CD4-positive, CD25-positive, alpha-beta regulatory T cell (primary cell): Measurements from ENCODE around the gene ZNRD2. TPM values are rescaled to one million over a fixed set of nuclear protein-coding genes. Genes with fewer than 3 reads are reported as not detected.

Experiments
- ATAC-seq, 2 donors: fragments of 150-1000 bp; cut with Tn5 transposase; one replicate each; pipeline ENCODE4 v1.10.0; 2021; ENCODE audit warnings: low read depth in 2 of 2, moderate number of reproducible peaks in 2 of 2, moderate library complexity in 1 of 2
- DNase-seq, 3 donors: peaks; one replicate each; pipeline versions ENCODE4 v3.0.0 to v3.0.0-alpha.2; 2012 to 2022; ENCODE audit warnings: mixed read lengths in 1 of 3
- H3K27ac ChIP-seq: one replicate; pipeline ENCODE4 v1.7.0; 2013; ENCODE audit warnings: mild to moderate bottlenecking, low read length; ENCODE audit not compliant: insufficient read depth, poor library complexity, severe bottlenecking
- H3K27me3 ChIP-seq: one replicate; pipeline ENCODE4 v1.7.0; 2013; ENCODE audit warnings: low read length; ENCODE audit not compliant: control insufficient read depth, insufficient read depth
- H3K36me3 ChIP-seq: one replicate; pipeline ENCODE4 v1.7.0; 2013; ENCODE audit warnings: mild to moderate bottlenecking, low read length, moderate library complexity; ENCODE audit not compliant: control insufficient read depth, insufficient read depth
- H3K4me1 ChIP-seq: 2 replicates; pipeline ENCODE4 v1.7.0; 2013; ENCODE audit warnings: mild to moderate bottlenecking, low read length; ENCODE audit not compliant: insufficient read depth, control insufficient read depth, poor library complexity, severe bottlenecking
- H3K4me3 ChIP-seq: one replicate; pipeline ENCODE4 v1.7.0; 2013; ENCODE audit warnings: low read depth, mild to moderate bottlenecking, low read length, moderate library complexity
- H3K9me3 ChIP-seq, 2 experiments: 1 replicate in 1 of 2; 2 replicates in 1 of 2; pipeline ENCODE4 v1.7.0; 2013; ENCODE audit warnings: low read length in 2 of 2, mild to moderate bottlenecking in 1 of 2, moderate library complexity in 1 of 2; ENCODE audit not compliant: control insufficient read depth in 2 of 2
- H3K27ac Mint-ChIP-seq, 3 donors: one replicate each; pipeline ENCODE4 v1.8.0; 2020 to 2022; ENCODE audit warnings: mild to moderate bottlenecking in 3 of 3, mixed read lengths in 3 of 3, moderate library complexity in 2 of 3
- H3K27me3 Mint-ChIP-seq: one replicate; pipeline ENCODE4 v1.8.0; 2022; ENCODE audit warnings: mild to moderate bottlenecking, mixed read lengths
- H3K36me3 Mint-ChIP-seq: one replicate; pipeline ENCODE4 v1.8.0; 2020; ENCODE audit warnings: mixed read lengths
- H3K4me1 Mint-ChIP-seq, 4 donors: one replicate each; pipeline ENCODE4 v1.8.0; 2020 to 2022; ENCODE audit warnings: mixed read lengths in 4 of 4, mild to moderate bottlenecking in 1 of 4
- H3K4me3 Mint-ChIP-seq, 4 donors: one replicate each; pipeline ENCODE4 v1.8.0; 2020 to 2022; ENCODE audit warnings: mild to moderate bottlenecking in 4 of 4, mixed read lengths in 4 of 4, moderate library complexity in 3 of 4
- H3K9me3 Mint-ChIP-seq, 7 donors: one replicate each; pipeline ENCODE4 v1.8.0; 2020 to 2022; ENCODE audit warnings: mixed read lengths in 7 of 7, mild to moderate bottlenecking in 3 of 7, moderate library complexity in 2 of 7
- polyA plus RNA-seq, 4 donors: library from polyadenylated mRNA; unstranded; fragments of 300-500 nt; fragmentation: Illumina TruSeq; gene quantifications; one replicate each; pipeline ENCODE4 v1.2.3, GENCODE V29; 2021
- total RNA-seq: library from RNA; stranded (reverse); gene quantifications from one replicate; pipeline ENCODE4 v1.2.3, GENCODE V29; 2022

The ZNRD2 gene
- total and polyA plus RNA-seq, 5 donors from 2014 or later: 34.6 to 84.7 (median 71.6) TPM

DNA sequence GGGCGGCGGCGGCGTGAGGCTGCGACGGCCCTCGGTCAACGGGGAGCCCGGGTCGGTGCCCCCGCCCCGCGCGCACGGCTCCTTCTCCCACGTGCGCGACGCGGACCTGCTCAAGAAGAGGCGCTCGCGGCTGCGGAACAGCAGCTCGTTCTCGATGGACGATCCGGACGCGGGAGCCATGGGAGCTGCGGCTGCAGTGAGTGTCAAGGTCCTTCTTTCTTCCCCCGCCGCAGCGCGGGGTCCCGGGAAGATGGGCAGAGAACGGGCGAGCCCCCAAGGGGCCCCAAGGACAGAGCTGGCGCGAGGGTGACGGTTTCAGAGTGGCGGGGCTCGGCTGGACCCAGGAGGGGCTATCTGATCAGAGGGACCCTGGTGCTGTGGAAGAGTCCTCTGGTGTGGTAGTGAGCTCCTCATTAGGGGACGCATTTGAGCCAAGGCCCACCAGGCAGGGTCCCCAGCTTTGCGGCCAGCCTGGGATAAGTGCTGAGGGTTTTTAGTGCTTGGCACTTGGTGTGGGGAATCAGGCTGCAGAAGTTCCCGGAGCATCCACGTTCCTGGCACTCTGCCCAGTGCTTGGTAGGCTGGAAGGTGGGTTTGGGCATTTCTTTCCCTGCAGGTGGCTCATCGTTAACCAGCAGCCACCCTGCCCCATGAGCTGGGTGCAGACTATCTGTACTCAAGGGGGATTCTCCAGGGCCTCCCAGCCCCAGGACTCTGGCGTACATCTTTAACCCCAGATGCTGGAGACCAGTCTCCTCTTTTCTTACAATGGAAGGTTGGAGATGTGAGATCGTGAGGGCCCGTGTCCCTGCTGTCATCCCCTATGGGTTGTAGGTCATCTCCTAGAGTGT lies 15.3 kb downstream of the ZNRD2 start:
- Histone ChIP-seq H3K4me3 (no peak overlapping the region), H3K27me3 (no peaks in the 10 kb centered on the region), H3K4me1 (peaks cover 19% of the 10 kb centered on the region), H3K9me3 (no peaks in the 10 kb centered on the region), H3K36me3 (peaks cover 26% of the 10 kb centered on the region), H3K27ac (no peak overlapping the region)
- H3K4me1 Mint-ChIP-seq: peaks cover 0 to 34% (median 21%) of the 10 kb centered on the region in 4 donors
- H3K4me3 Mint-ChIP-seq: no peak overlapping the region
- DNase-seq: no peak
- ATAC-seq: no peak
- H3K27me3 Mint-ChIP-seq: no peaks in the 10 kb centered on the region
- no peaks in the 10 kb centered on the region for H3K9me3 Mint-ChIP-seq
- H3K27ac Mint-ChIP-seq: peak overlapping the region in 2 of 3 donors; percentile 75 to 81
- peaks cover 18% of the 10 kb centered on the region for H3K36me3 Mint-ChIP-seq

GRCh38 chr11:65586247-65586630 lies 16.0 kb downstream of the ZNRD2 start:
- no peaks in the 10 kb centered on the region for H3K9me3 ChIP-seq
- no peaks in the 10 kb centered on the region for H3K27me3 ChIP-seq
- Mint-ChIP-seq H3K4me3 (no peak overlapping the region), H3K9me3 (no peaks in the 10 kb centered on the region), H3K27me3 (no peaks in the 10 kb centered on the region), H3K36me3 (peaks cover 19% of the 10 kb centered on the region), H3K4me1 (peaks cover 0 to 34% (median 21%) of the 10 kb centered on the region in 4 donors), H3K27ac (peak overlapping the region in 2 of 3 donors; percentile 75 to 81)
- DNase-seq (no peak), ATAC-seq (no peak)
- no peak overlapping the region for H3K4me3 ChIP-seq
- no peak overlapping the region for H3K27ac ChIP-seq
- H3K4me1 ChIP-seq: peaks cover 19% of the 10 kb centered on the region
- H3K36me3 ChIP-seq: peaks cover 22% of the 10 kb centered on the region

DNA sequence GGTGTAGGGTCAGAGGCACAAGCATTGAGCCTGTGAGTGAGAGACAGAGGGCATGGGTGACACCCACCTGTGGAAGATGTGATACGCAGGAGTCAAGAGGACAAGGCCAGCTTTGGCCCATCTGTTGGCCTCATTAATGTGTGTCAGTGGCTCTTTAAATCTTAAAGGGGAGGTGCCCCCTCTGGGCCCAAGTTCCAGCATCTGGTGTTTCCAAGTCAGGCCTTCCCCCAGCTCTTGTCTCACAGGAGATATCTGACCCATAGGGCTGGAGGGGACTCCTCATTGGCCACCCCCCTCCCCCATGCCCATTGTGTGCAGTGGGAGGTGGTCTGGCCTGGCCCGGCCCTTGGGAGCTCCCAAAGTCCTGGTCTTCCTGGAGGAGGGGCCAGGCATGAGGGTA lies 16.4 kb downstream of the ZNRD2 start:
- H3K36me3 ChIP-seq: peaks cover 20% of the 10 kb centered on the region
- no peaks in the 10 kb centered on the region for H3K9me3 ChIP-seq
- Mint-ChIP-seq H3K27me3 (no peaks in the 10 kb centered on the region), H3K27ac (peak overlapping the region in 2 of 3 donors; percentile 38 to 81), H3K4me3 (no peak overlapping the region), H3K9me3 (no peaks in the 10 kb centered on the region), H3K36me3 (peaks cover 19% of the 10 kb centered on the region), H3K4me1 (peaks cover 0 to 34% (median 20%) of the 10 kb centered on the region in 4 donors)
- ATAC-seq (no peak), DNase-seq (no peak)
- H3K27ac ChIP-seq: no peak overlapping the region
- peaks cover 19% of the 10 kb centered on the region for H3K4me1 ChIP-seq
- H3K27me3 ChIP-seq: no peaks in the 10 kb centered on the region
- H3K4me3 ChIP-seq: no peak overlapping the region

DNA sequence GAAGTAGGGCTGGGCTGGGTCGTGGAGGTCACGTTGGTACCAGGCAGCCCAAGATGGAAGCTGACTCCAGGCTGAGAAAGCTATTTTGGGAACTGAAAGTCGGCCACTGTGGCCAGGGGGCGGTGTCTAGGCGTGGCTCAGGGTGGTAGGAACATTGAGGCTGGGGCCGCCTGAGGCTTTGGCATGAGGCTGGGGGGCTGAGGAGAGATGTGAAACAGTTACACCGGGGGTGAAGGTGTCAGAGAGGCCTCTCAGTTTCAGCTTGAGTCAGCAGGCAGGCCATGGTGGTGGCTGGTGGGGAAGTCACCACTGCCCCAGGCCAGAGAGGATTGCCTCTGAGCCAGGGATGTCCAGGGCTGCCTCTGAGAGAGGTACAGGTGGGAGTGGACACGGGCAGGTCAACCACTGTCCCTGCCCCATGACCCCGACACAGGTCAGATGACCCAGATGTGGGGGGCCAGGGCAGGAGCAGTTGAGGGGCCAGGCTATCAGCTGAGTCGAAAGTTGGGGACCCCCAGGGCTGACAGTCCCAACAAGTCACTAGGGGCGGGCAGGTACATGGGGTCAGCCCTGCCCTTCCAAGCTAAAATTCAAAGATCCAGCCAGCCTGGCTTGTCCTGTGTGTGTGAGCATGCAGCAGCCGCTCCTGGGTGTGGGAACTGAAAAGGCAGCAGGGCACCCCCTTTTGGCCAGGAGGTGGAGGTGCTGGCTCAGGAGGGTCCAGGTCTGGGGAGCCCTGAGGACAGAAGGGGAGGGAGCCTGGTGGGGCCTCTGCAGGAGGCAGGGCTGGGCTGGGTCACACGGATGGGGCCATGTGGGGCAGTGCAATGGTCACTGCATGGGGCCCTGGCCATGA lies 18.1 kb downstream of the ZNRD2 start:
- no peaks in the 10 kb centered on the region for H3K27me3 Mint-ChIP-seq
- Histone ChIP-seq H3K4me3 (no peak overlapping the region), H3K36me3 (peaks cover 21% of the 10 kb centered on the region), H3K4me1 (peaks cover 19% of the 10 kb centered on the region), H3K9me3 (no peaks in the 10 kb centered on the region), H3K27me3 (no peaks in the 10 kb centered on the region), H3K27ac (peak overlapping the region; percentile 60)
- peaks cover 8% of the 10 kb centered on the region for H3K36me3 Mint-ChIP-seq
- peaks cover 0 to 25% (median 13%) of the 10 kb centered on the region in 4 donors for H3K4me1 Mint-ChIP-seq
- H3K4me3 Mint-ChIP-seq: no peak overlapping the region
- ATAC-seq: peak; percentile 83 to 90
- H3K27ac Mint-ChIP-seq: peak overlapping the region; percentile 87 to 88 (median 87)
- DNase-seq: peak; percentile 62 to 85 (median 79)
- H3K9me3 Mint-ChIP-seq: no peaks in the 10 kb centered on the region

GRCh38 chr11:65589444-65590239 lies 19.4 kb downstream of the ZNRD2 start:
- ATAC-seq (peak in 1 of 2 donors; percentile 6), DNase-seq (no peak)
- H3K4me3 Mint-ChIP-seq: no peak overlapping the region
- peak overlapping the region in 1 of 3 donors; percentile 66 for H3K27ac Mint-ChIP-seq
- Histone ChIP-seq H3K27me3 (no peaks in the 10 kb centered on the region), H3K4me3 (no peak overlapping the region), H3K9me3 (no peaks in the 10 kb centered on the region), H3K36me3 (peaks cover 14% of the 10 kb centered on the region), H3K27ac (peak overlapping the region; percentile 23), H3K4me1 (peaks cover 19% of the 10 kb centered on the region)
- H3K9me3 Mint-ChIP-seq: no peaks in the 10 kb centered on the region
- H3K27me3 Mint-ChIP-seq: no peaks in the 10 kb centered on the region
- H3K36me3 Mint-ChIP-seq: peaks cover 4% of the 10 kb centered on the region
- H3K4me1 Mint-ChIP-seq: peaks cover 0 to 33% (median 13%) of the 10 kb centered on the region in 4 donors

- H3K27me3 Mint-ChIP-seq: no peaks in the 10 kb centered on the region
- Histone ChIP-seq H3K27ac (no peak overlapping the region), H3K27me3 (no peaks in the 10 kb centered on the region), H3K4me1 (peaks cover 24% of the 10 kb centered on the region), H3K9me3 (no peaks in the 10 kb centered on the region), H3K36me3 (peaks cover 14% of the 10 kb centered on the region), H3K4me3 (no peak overlapping the region)
- H3K36me3 Mint-ChIP-seq: peaks cover 4% of the 10 kb centered on the region
- ATAC-seq (no peak), DNase-seq (no peak)
- H3K9me3 Mint-ChIP-seq: no peaks in the 10 kb centered on the region
- no peak overlapping the region for H3K4me3 Mint-ChIP-seq
- H3K27ac Mint-ChIP-seq: peak overlapping the region in 1 of 3 donors; percentile 43
- peaks cover 0 to 38% (median 18%) of the 10 kb centered on the region in 4 donors for H3K4me1 Mint-ChIP-seq
These were observed 20.0 kb downstream of the ZNRD2 start for GRCh38 chr11:65590240-65590738.
